ENCODE measurements around the gene TRANK1.

Gene TRANK1

GRCh38 chr3:36875397-36875796, 69.5 kb downstream of the TRANK1 start:
- no peaks in the 10 kb centered on the region for H3K36me3 ChIP-seq (ENCODE audit: control insufficient read depth, insufficient read depth, low read length)
- no peak for TF ChIP-seq CTCF (IDR thresholded peaks at IDR 0.05)
- H3K9ac ChIP-seq = no peak overlapping the region
- no peaks in the 10 kb centered on the region for H3K79me2 ChIP-seq
- no peak overlapping the region for H3K4me3 ChIP-seq (ENCODE audit: low read depth, low read length)
- no peak overlapping the region for H2AFZ ChIP-seq
- H3K4me1 ChIP-seq = no peaks in the 10 kb centered on the region
- H3K4me2 ChIP-seq (ENCODE audit: low read length) = no peak overlapping the region
- no peak overlapping the region for H3K27ac ChIP-seq
- H3K9me3 ChIP-seq (ENCODE audit: control insufficient read depth, low read length) = no peaks in the 10 kb centered on the region
- H3K27me3 ChIP-seq (ENCODE audit: control insufficient read depth, insufficient read depth, low read length) = no peaks in the 10 kb centered on the region

- no peaks in the 10 kb centered on the region for H3K36me3 ChIP-seq (ENCODE audit: control insufficient read depth, insufficient read depth, low read length)
- no peaks in the 10 kb centered on the region for H3K9me3 ChIP-seq (ENCODE audit: control insufficient read depth, low read length)
- no peak overlapping the region for H2AFZ ChIP-seq
- no peaks in the 10 kb centered on the region for H3K27me3 ChIP-seq (ENCODE audit: control insufficient read depth, insufficient read depth, low read length)
- no peaks in the 10 kb centered on the region for H3K4me1 ChIP-seq
- H3K4me3 ChIP-seq (ENCODE audit: low read depth, low read length) = no peak overlapping the region
- no peak overlapping the region for H3K9ac ChIP-seq
- no peaks in the 10 kb centered on the region for H3K79me2 ChIP-seq
- TF ChIP-seq CTCF (IDR thresholded peaks at IDR 0.05) = no peak
- no peak overlapping the region for H3K27ac ChIP-seq
- H3K4me2 ChIP-seq (ENCODE audit: low read length) = no peak overlapping the region
These were observed 70.4 kb downstream of the TRANK1 start for GRCh38 chr3:36874424-36874823.

- no peak overlapping the region for H3K9ac ChIP-seq
- TF ChIP-seq CTCF (IDR thresholded peaks at IDR 0.05) = no peak
- H3K4me3 ChIP-seq (ENCODE audit: low read depth, low read length) = no peak overlapping the region
- H3K4me1 ChIP-seq = no peaks in the 10 kb centered on the region
- H3K79me2 ChIP-seq = no peaks in the 10 kb centered on the region
- no peak overlapping the region for H3K4me2 ChIP-seq (ENCODE audit: low read length)
- no peaks in the 10 kb centered on the region for H3K9me3 ChIP-seq (ENCODE audit: control insufficient read depth, low read length)
- no peaks in the 10 kb centered on the region for H3K36me3 ChIP-seq (ENCODE audit: control insufficient read depth, insufficient read depth, low read length)
- H3K27me3 ChIP-seq (ENCODE audit: control insufficient read depth, insufficient read depth, low read length) = no peaks in the 10 kb centered on the region
- H2AFZ ChIP-seq = no peak overlapping the region
- no peak overlapping the region for H3K27ac ChIP-seq
These were observed 73.3 kb downstream of the TRANK1 start for GRCh38 chr3:36871379-36872126.

- TF ChIP-seq CTCF (IDR thresholded peaks at IDR 0.05) = peak; percentile 83
- no peak overlapping the region for H3K4me2 ChIP-seq (ENCODE audit: low read length)
- peak overlapping the region; percentile 54 for H2AFZ ChIP-seq
- no peak overlapping the region for H3K27ac ChIP-seq
- no peak overlapping the region for H3K9ac ChIP-seq
- H3K4me3 ChIP-seq (ENCODE audit: low read depth, low read length) = no peak overlapping the region
- H3K27me3 ChIP-seq (ENCODE audit: control insufficient read depth, insufficient read depth, low read length) = no peaks in the 10 kb centered on the region
- no peaks in the 10 kb centered on the region for H3K36me3 ChIP-seq (ENCODE audit: control insufficient read depth, insufficient read depth, low read length)
- no peaks in the 10 kb centered on the region for H3K9me3 ChIP-seq (ENCODE audit: control insufficient read depth, low read length)
- H3K4me1 ChIP-seq = no peaks in the 10 kb centered on the region
- H3K79me2 ChIP-seq = no peaks in the 10 kb centered on the region
These were observed 76.0 kb downstream of the TRANK1 start for GRCh38 chr3:36868614-36869436.
